COLO668 (cell line): ENCODE data around the gene PTCH2.

Experiments used
- DNase-seq: peaks from one replicate; lab custom pipeline; 2025; ENCODE audit not compliant: unreplicated experiment; lab: John Stamatoyannopoulos, UW

Gene PTCH2

GRCh38 chr1:44842862-44843655, at the start of gene PTCH2:
PTCH2 (minus strand) TSS chr1:44843253; CDS start chr1:44842932, 321 bp downstream.
- DNase-seq, result peak; percentile 76

- DNase-seq, result no peak
Observed at GRCh38 chr1:44890007-44890406, 47.0 kb upstream of the PTCH2 start.

GRCh38 chr1:44885406-44885805, 42.4 kb upstream of the PTCH2 start:
- no peak for DNase-seq

GRCh38 chr1:44884746-44885145, 41.7 kb upstream of the PTCH2 start:
- DNase-seq, result no peak

- no peak for DNase-seq
Observed at GRCh38 chr1:44881011-44881632, 38.1 kb upstream of the PTCH2 start.

GRCh38 chr1:44874155-44874554, 31.1 kb upstream of the PTCH2 start:
- DNase-seq, result no peak

- DNase-seq, result no peak
Observed at GRCh38 chr1:44870096-44870495, 27.0 kb upstream of the PTCH2 start.

- no peak for DNase-seq
Observed at GRCh38 chr1:44867801-44868200, 24.7 kb upstream of the PTCH2 start.

GRCh38 chr1:44862829-44863401, 19.9 kb upstream of the PTCH2 start:
- no peak for DNase-seq

GRCh38 chr1:44860891-44861425, 17.9 kb upstream of the PTCH2 start:
- no peak for DNase-seq

- no peak for DNase-seq
Observed at GRCh38 chr1:44860331-44860730, 17.3 kb upstream of the PTCH2 start.

- DNase-seq, result no peak
Observed at GRCh38 chr1:44857446-44857845, 14.4 kb upstream of the PTCH2 start.

- DNase-seq, result no peak
Observed at GRCh38 chr1:44855742-44856141, 12.7 kb upstream of the PTCH2 start.

GRCh38 chr1:44854970-44855369, 11.9 kb upstream of the PTCH2 start:
- no peak for DNase-seq

GRCh38 chr1:44853201-44853600, 10.1 kb upstream of the PTCH2 start:
- DNase-seq, result no peak

GRCh38 chr1:44851308-44851707, 8.3 kb upstream of the PTCH2 start:
- no peak for DNase-seq

GRCh38 chr1:44849575-44850132, 6.6 kb upstream of the PTCH2 start:
- no peak for DNase-seq

- no peak for DNase-seq
Observed at GRCh38 chr1:44848456-44849181, 5.6 kb upstream of the PTCH2 start.

- DNase-seq, result no peak
Observed at GRCh38 chr1:44847845-44848244, 4.8 kb upstream of the PTCH2 start.

GRCh38 chr1:44846985-44847384, 3.9 kb upstream of the PTCH2 start:
- DNase-seq, result no peak

- DNase-seq, result peak; percentile 70
Observed at GRCh38 chr1:44842486-44842861, 579 bp downstream of the PTCH2 start.
